ENCODE measurements around the gene SLC6A11. TPM values are rescaled to one million over a fixed set of nuclear protein-coding genes. Genes with fewer than 3 reads are reported as not detected.

Gene SLC6A11
- total RNA-seq, 1 donor from 2014 or later: 0.19 TPM

GRCh38 chr3:10950476-10951294, 134.7 kb downstream of the SLC6A11 start:
- no peaks in the 10 kb centered on the region for H3K9me3 Mint-ChIP-seq (ENCODE audit: low read depth)
- no peak for DNase-seq (ENCODE audit: low spot score, unreplicated experiment)

GRCh38 chr3:10951295-10951926, 135.4 kb downstream of the SLC6A11 start:
- Mint-ChIP-seq H3K9me3 (ENCODE audit: low read depth) (no peaks in the 10 kb centered on the region), H3K27me3 (peaks cover 23% of the 10 kb centered on the region), H3K4me3 (ENCODE audit: low read depth) (no peak overlapping the region), H3K27ac (no peak overlapping the region), H3K36me3 (ENCODE audit: insufficient read depth) (no peaks in the 10 kb centered on the region), H3K4me1 (ENCODE audit: low read depth) (no peaks in the 10 kb centered on the region)
- DNase-seq (ENCODE audit: low spot score, unreplicated experiment): no peak
- no peak for TF ChIP-seq CTCF (IDR thresholded peaks at IDR 0.05; ENCODE audit: unreplicated experiment)

More at GRCh38 chr3:10950476-10951294, 134.7 kb downstream of the SLC6A11 start:
- no peaks in the 10 kb centered on the region for H3K4me1 Mint-ChIP-seq (ENCODE audit: low read depth)
- H3K36me3 Mint-ChIP-seq (ENCODE audit: insufficient read depth): no peaks in the 10 kb centered on the region
- peaks cover 23% of the 10 kb centered on the region for H3K27me3 Mint-ChIP-seq
- peak; percentile 55 for TF ChIP-seq CTCF (IDR thresholded peaks at IDR 0.05; ENCODE audit: unreplicated experiment)
- no peak overlapping the region for H3K4me3 Mint-ChIP-seq (ENCODE audit: low read depth)
- H3K27ac Mint-ChIP-seq: no peak overlapping the region

- Mint-ChIP-seq H3K27ac (no peak overlapping the region), H3K4me1 (ENCODE audit: low read depth) (no peaks in the 10 kb centered on the region), H3K9me3 (ENCODE audit: low read depth) (no peaks in the 10 kb centered on the region), H3K4me3 (ENCODE audit: low read depth) (no peak overlapping the region), H3K27me3 (peaks cover 23% of the 10 kb centered on the region), H3K36me3 (ENCODE audit: insufficient read depth) (no peaks in the 10 kb centered on the region)
- TF ChIP-seq CTCF (IDR thresholded peaks at IDR 0.05; ENCODE audit: unreplicated experiment): no peak
- no peak for DNase-seq (ENCODE audit: low spot score, unreplicated experiment)
Measured at GRCh38 chr3:10952525-10952924, 136.5 kb downstream of the SLC6A11 start.

GRCh38 chr3:10954740-10955139, 138.7 kb downstream of the SLC6A11 start:
- Mint-ChIP-seq H3K27me3 (peaks cover 20% of the 10 kb centered on the region), H3K9me3 (ENCODE audit: low read depth) (no peaks in the 10 kb centered on the region), H3K36me3 (ENCODE audit: insufficient read depth) (no peaks in the 10 kb centered on the region), H3K4me1 (ENCODE audit: low read depth) (no peaks in the 10 kb centered on the region), H3K27ac (no peak overlapping the region), H3K4me3 (ENCODE audit: low read depth) (no peak overlapping the region)
- no peak for TF ChIP-seq CTCF (IDR thresholded peaks at IDR 0.05; ENCODE audit: unreplicated experiment)
- no peak for DNase-seq (ENCODE audit: low spot score, unreplicated experiment)

GRCh38 chr3:10955711-10956453, 139.9 kb downstream of the SLC6A11 start:
- Mint-ChIP-seq H3K4me1 (ENCODE audit: low read depth) (no peaks in the 10 kb centered on the region), H3K4me3 (ENCODE audit: low read depth) (no peak overlapping the region)

More at GRCh38 chr3:10955711-10956453, 139.9 kb downstream of the SLC6A11 start:
- H3K27ac Mint-ChIP-seq: peak overlapping the region; percentile 25
- no peak for DNase-seq (ENCODE audit: low spot score, unreplicated experiment)
- TF ChIP-seq CTCF (IDR thresholded peaks at IDR 0.05; ENCODE audit: unreplicated experiment): no peak
- H3K36me3 Mint-ChIP-seq (ENCODE audit: insufficient read depth): no peaks in the 10 kb centered on the region
- H3K9me3 Mint-ChIP-seq (ENCODE audit: low read depth): no peaks in the 10 kb centered on the region
- peaks cover 26% of the 10 kb centered on the region for H3K27me3 Mint-ChIP-seq
